Neural cell (in vitro differentiated cells): ENCODE results near the gene HCK.

Source experiments
- CTCF ChIP-seq: fragments of 450-650 bp; IDR thresholded peaks from 2 replicates; pipeline ENCODE4 v1.5.1; 2014; ENCODE audit warnings: antibody characterized with exemption, mild to moderate bottlenecking, moderate library complexity; ENCODE audit not compliant: poor library complexity, severe bottlenecking
- EP300 ChIP-seq: fragments of 450-650 bp; conservative IDR thresholded peaks from 2 replicates; pipeline ENCODE4 v1.6.1; 2014; ENCODE audit warnings: antibody characterized with exemption, mild to moderate bottlenecking, moderate library complexity; ENCODE audit not compliant: poor library complexity, severe bottlenecking
- EZH2 ChIP-seq: fragments of 200-600, 300-800 bp; shearing (Covaris generic), sonication (generic); IDR thresholded peaks from 2 replicates; pipeline ENCODE4 v1.6.1; 2014; ENCODE audit warnings: antibody characterized with exemption, low read length, borderline replicate concordance, mild to moderate bottlenecking; ENCODE audit not compliant: insufficient read depth, poor library complexity, severe bottlenecking
- RAD21 ChIP-seq: fragments of 450-650 bp; conservative IDR thresholded peaks from 2 replicates; pipeline ENCODE4 v1.6.1; 2014; ENCODE audit warnings: antibody characterized with exemption, mild to moderate bottlenecking, moderate library complexity
- REST ChIP-seq: IDR thresholded peaks from 2 replicates; pipeline ENCODE4 v1.6.1; 2012; ENCODE audit warnings: borderline replicate concordance

GRCh38 chr20:32125506-32125905, 73.5 kb downstream of the HCK start:
- no peak for TF ChIP-seq REST
- TF ChIP-seq CTCF = no peak
- TF ChIP-seq RAD21 = no peak
- TF ChIP-seq EP300 = no peak
- TF ChIP-seq EZH2 = no peak
